MCF 10A (cell line): ENCODE data around the gene SPPL2B. TPM values are rescaled to one million over a fixed set of nuclear protein-coding genes. Genes with fewer than 3 reads are reported as not detected.

Source experiments
- BruUV-seq: library from RNA; stranded (reverse); fragments of 400-500 nt; replicated peaks from 2 replicates; lab custom pipeline; 2021; lab: Mats Ljungman, UMichigan
- CTCF ChIA-PET: fragments of 300-600 bp; sonication (Branson Sonifier 250); formaldehyde crosslinking; extraction: SDS; loops from one replicate; lab custom pipeline; 2021; ENCODE audit warnings: antibody characterized with exemption, inconsistent platforms; lab: Yijun Ruan, JAX
- POLR2A ChIA-PET: fragments of 300-600, 350-650 bp; sonication (Branson Sonifier 250); formaldehyde crosslinking; extraction: SDS; loops from one replicate; lab custom pipeline; 2020; ENCODE audit warnings: antibody characterized with exemption, inconsistent platforms; lab: Yijun Ruan, JAX
- DNase-seq: peaks from one replicate; pipeline ENCODE4 v3.0.0-alpha.2; 2018; ENCODE audit not compliant: unreplicated experiment
- H3K27ac Mint-ChIP-seq: one replicate; pipeline ENCODE4 v1.8.0; 2022; ENCODE audit warnings: mild to moderate bottlenecking, low read depth, mixed read lengths; ENCODE audit not compliant: unreplicated experiment
- H3K27me3 Mint-ChIP-seq: one replicate; pipeline ENCODE4 v1.8.0; 2022; ENCODE audit warnings: mixed read lengths; ENCODE audit not compliant: insufficient read depth, unreplicated experiment
- H3K36me3 Mint-ChIP-seq: one replicate; pipeline ENCODE4 v1.8.0; 2022; ENCODE audit warnings: mild to moderate bottlenecking, moderate library complexity, mixed read lengths; ENCODE audit not compliant: insufficient read depth, unreplicated experiment
- H3K4me1 Mint-ChIP-seq: one replicate; pipeline ENCODE4 v1.8.0; 2022; ENCODE audit warnings: mixed read lengths; ENCODE audit not compliant: insufficient read depth, unreplicated experiment
- H3K4me3 Mint-ChIP-seq: one replicate; pipeline ENCODE4 v1.8.0; 2022; ENCODE audit warnings: mild to moderate bottlenecking, moderate library complexity, mixed read lengths; ENCODE audit not compliant: unreplicated experiment
- H3K9me3 Mint-ChIP-seq: one replicate; pipeline ENCODE4 v1.8.0; 2022; ENCODE audit warnings: mixed read lengths; ENCODE audit not compliant: unreplicated experiment
- CTCF ChIP-seq: fragments of 200-600 bp; IDR thresholded peaks from one replicate; pipeline ENCODE4 v1.8.0; 2022; ENCODE audit warnings: antibody characterized with exemption, mild to moderate bottlenecking; ENCODE audit not compliant: unreplicated experiment
- intact Hi-C: fragments of 100-400 bp; cut with micrococcal nuclease; formaldehyde crosslinking; loops from 2 replicates; pipeline ENCODE4 v1.14.1; 2022
- total RNA-seq: library from RNA; stranded (reverse); gene quantifications from 2 replicates; pipeline ENCODE4 v1.2.3, GENCODE V29; 2022

SPPL2B gene
- total RNA-seq, 1 experiment from 2014 or later = 70.1 TPM

DNA sequence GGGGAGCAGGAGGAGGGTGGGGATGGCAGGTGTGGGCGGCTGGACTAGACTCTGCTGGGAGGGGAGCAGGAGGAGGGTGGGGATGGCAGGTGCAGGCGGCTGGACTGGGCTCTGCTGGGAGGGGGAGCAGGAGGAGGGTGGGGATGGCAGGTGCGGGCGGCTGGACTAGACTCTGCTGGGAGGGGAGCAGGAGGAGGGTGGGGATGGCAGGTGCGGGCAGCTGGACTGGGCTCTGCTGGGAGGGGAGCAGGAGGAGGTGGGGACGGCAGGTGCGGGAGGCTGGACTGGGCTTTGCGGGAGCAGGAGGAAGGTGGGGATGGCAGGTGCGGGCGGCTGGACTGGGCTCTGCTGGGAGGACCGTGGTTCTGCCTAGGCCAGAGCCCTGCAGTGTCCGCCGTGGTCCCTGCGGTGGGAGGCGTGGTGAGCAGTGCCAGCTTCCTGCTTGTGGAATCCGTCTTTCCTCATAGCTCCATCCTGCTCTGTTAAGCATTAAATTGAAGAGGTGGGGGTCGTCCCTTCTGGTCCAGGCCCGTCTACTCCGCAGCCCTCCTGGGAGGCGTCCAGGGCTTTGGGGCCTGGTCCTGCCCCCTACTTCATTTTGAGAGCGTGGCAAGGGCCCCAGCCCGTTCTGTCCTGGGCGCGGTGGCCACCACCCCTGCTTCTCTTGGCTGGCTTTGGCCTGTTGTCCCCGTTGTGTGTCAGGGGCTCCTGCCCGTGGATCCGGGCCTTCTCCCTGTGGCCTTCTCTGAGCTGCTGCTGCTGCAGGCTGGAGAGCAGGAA lies 4.7 kb downstream of the SPPL2B start:
- H3K9me3 Mint-ChIP-seq = no peaks in the 10 kb centered on the region
- no peak for DNase-seq
- no peak for TF ChIP-seq CTCF
- H3K4me1 Mint-ChIP-seq = peaks cover 19% of the 10 kb centered on the region
- CTCF ChIA-PET = interaction anchor here (0.8 kb wide), 1 partner anchor 59 kb away, joined by 3 read pairs; no protein-coding TSS in a partner anchor
- intact Hi-C loops = no loop called here
- no peak overlapping the region for H3K27ac Mint-ChIP-seq
- BruUV-seq = no TSS peak
- H3K36me3 Mint-ChIP-seq = peaks cover 25% of the 10 kb centered on the region
- POLR2A ChIA-PET = no interaction called here
- H3K4me3 Mint-ChIP-seq = no peak overlapping the region
- H3K27me3 Mint-ChIP-seq = no peaks in the 10 kb centered on the region

GRCh38 chr19:2333807-2334211 lies 5.3 kb downstream of the SPPL2B start:
- Mint-ChIP-seq H3K27me3 (no peaks in the 10 kb centered on the region), H3K36me3 (peaks cover 29% of the 10 kb centered on the region), H3K4me1 (peaks cover 15% of the 10 kb centered on the region), H3K4me3 (no peak overlapping the region), H3K9me3 (no peaks in the 10 kb centered on the region), H3K27ac (no peak overlapping the region)
- intact Hi-C loops = no loop called here
- DNase-seq = no peak
- no peak for TF ChIP-seq CTCF
- BruUV-seq = no TSS peak
- POLR2A ChIA-PET = no interaction called here
- CTCF ChIA-PET = no interaction called here

DNA sequence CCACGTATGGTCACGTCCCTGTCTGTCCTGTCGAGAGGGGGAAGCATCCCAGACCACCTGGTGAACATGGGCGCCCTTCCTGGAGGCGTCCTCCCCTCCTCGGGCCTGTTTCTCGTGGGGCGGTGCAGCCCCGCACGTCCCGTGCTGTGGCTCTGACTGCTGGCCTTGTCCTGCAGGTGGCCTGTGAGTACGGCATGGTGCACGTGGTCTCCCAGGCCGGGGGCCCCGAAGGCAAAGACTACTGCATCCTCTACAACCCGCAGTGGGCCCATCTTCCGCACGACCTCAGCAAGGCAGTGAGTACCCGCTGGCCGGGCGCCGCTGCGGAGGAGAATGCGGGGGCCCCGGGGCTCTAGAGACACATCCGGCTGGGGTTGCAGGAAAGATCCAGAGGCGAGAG lies 5.9 kb downstream of the SPPL2B start:
- no peak overlapping the region for H3K4me3 Mint-ChIP-seq
- no peaks in the 10 kb centered on the region for H3K9me3 Mint-ChIP-seq
- POLR2A ChIA-PET = no interaction called here
- intact Hi-C loops = no loop called here
- TF ChIP-seq CTCF = no peak
- no peaks in the 10 kb centered on the region for H3K27me3 Mint-ChIP-seq
- no peak for DNase-seq
- BruUV-seq = no TSS peak
- H3K4me1 Mint-ChIP-seq = peaks cover 11% of the 10 kb centered on the region
- peaks cover 24% of the 10 kb centered on the region for H3K36me3 Mint-ChIP-seq
- CTCF ChIA-PET = no interaction called here
- H3K27ac Mint-ChIP-seq = no peak overlapping the region

DNA sequence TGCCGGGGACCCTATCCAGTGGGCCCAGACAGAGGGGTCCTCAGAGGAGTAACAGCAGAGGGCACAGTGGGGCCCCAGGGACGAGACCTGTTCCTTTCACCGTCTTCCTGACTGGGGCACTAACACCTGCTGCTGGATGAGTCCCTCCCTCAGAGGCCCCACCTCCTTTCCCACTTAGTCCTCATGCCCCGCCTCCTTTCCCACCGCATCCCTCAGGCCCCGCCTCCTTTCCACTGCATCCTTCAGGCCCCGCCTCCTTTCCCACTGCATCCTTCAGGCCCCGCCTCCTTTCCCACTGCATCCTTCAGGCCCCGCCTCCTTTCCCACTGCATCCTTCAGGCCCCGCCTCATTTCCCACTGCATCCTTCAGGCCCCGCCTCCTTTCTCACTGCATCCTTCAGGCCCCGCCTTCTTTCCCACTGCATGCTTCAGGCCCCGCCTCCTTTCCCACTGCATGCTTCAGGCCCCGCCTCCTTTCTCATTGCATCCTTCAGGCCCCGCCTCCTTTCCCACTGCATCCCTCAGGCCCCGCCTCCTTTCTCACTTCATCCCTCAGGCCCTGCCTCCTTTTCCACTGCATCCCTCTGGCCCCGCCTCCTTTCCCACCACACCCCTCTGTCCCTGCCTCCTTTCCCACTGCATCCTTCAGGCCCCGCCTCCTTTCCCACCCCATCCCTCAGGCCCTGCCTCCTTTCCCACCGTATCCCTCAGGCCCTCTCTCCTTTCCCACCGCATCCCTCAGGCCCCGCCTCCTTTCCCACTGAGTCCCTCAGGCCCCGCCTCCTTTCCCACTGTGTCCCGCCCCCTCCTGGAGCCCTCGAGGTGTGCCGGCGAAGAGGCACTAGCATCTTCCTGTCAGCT lies 6.7 kb downstream of the SPPL2B start:
- peaks cover 3% of the 10 kb centered on the region for H3K4me1 Mint-ChIP-seq
- no peak for TF ChIP-seq CTCF
- peaks cover 21% of the 10 kb centered on the region for H3K36me3 Mint-ChIP-seq
- CTCF ChIA-PET = interaction anchor here (0.7 kb wide), 1 partner anchor 278 kb away, joined by 3 read pairs; no protein-coding TSS in a partner anchor
- POLR2A ChIA-PET = no interaction called here
- H3K4me3 Mint-ChIP-seq = no peak overlapping the region
- no peak for DNase-seq
- H3K9me3 Mint-ChIP-seq = no peaks in the 10 kb centered on the region
- H3K27ac Mint-ChIP-seq = no peak overlapping the region
- intact Hi-C loops = no loop called here
- H3K27me3 Mint-ChIP-seq = no peaks in the 10 kb centered on the region
- no TSS peak for BruUV-seq
